Measurements from ENCODE around the gene OSBPL6.

The OSBPL6 gene

GRCh38 chr2:178271629-178272333 is 77.5 kb downstream of the OSBPL6 start:
- no peak for DNase-seq (ENCODE audit: low read depth)

GRCh38 chr2:178273787-178274360 is 79.6 kb downstream of the OSBPL6 start:
- DNase-seq (ENCODE audit: low read depth) = no peak

- no peak for DNase-seq (ENCODE audit: low read depth)
Observed at GRCh38 chr2:178275600-178275999, 81.3 kb downstream of the OSBPL6 start.

- DNase-seq (ENCODE audit: low read depth) = no peak
Observed at GRCh38 chr2:178277741-178278197, 83.5 kb downstream of the OSBPL6 start.

- DNase-seq (ENCODE audit: low read depth) = no peak
Observed at GRCh38 chr2:178279142-178279541, 84.8 kb downstream of the OSBPL6 start.

- DNase-seq (ENCODE audit: low read depth) = no peak
Observed at GRCh38 chr2:178279636-178280035, 85.3 kb downstream of the OSBPL6 start.

- DNase-seq (ENCODE audit: low read depth) = no peak
Observed at GRCh38 chr2:178280244-178280852, 86.0 kb downstream of the OSBPL6 start.

GRCh38 chr2:178282075-178282815 is 87.9 kb downstream of the OSBPL6 start:
- no peak for DNase-seq (ENCODE audit: low read depth)

- DNase-seq (ENCODE audit: low read depth) = no peak
Observed at GRCh38 chr2:178283341-178283918, 89.1 kb downstream of the OSBPL6 start.

GRCh38 chr2:178284613-178285286 is 90.4 kb downstream of the OSBPL6 start:
- no peak for DNase-seq (ENCODE audit: low read depth)

- no peak for DNase-seq (ENCODE audit: low read depth)
Observed at GRCh38 chr2:178285287-178285615, 90.9 kb downstream of the OSBPL6 start.

GRCh38 chr2:178286636-178287035 is 92.3 kb downstream of the OSBPL6 start:
- DNase-seq (ENCODE audit: low read depth) = no peak

- no peak for DNase-seq (ENCODE audit: low read depth)
Observed at GRCh38 chr2:178287652-178288344, 93.5 kb downstream of the OSBPL6 start.

GRCh38 chr2:178291703-178292102 is 97.4 kb downstream of the OSBPL6 start:
- DNase-seq (ENCODE audit: low read depth) = no peak

GRCh38 chr2:178292586-178292985 is 98.3 kb downstream of the OSBPL6 start:
- DNase-seq (ENCODE audit: low read depth) = no peak

- DNase-seq (ENCODE audit: low read depth) = no peak
Observed at GRCh38 chr2:178295115-178295514, 100.8 kb downstream of the OSBPL6 start.

GRCh38 chr2:178295906-178296305 is 101.6 kb downstream of the OSBPL6 start:
- no peak for DNase-seq (ENCODE audit: low read depth)

GRCh38 chr2:178296394-178297090 is 102.2 kb downstream of the OSBPL6 start:
- DNase-seq (ENCODE audit: low read depth) = no peak

- DNase-seq (ENCODE audit: low read depth) = no peak
Observed at GRCh38 chr2:178297091-178297411, 102.7 kb downstream of the OSBPL6 start.

GRCh38 chr2:178298785-178299212 is 104.5 kb downstream of the OSBPL6 start:
- DNase-seq (ENCODE audit: low read depth) = no peak

Measured in stimulated activated CD8-positive, alpha-beta memory T cell treated with anti-CD3 and anti-CD28 coated beads, Interleukin-4, amount 100 ng/mL, for 24 hours (primary cell).